HL-60/S4 treated with retinoic acid at 250 ng/mL for 4 days and 3 days (cell line): Measurements from ENCODE around the gene ULK4.

Source experiments
- in situ Hi-C: fragments of 300-500 bp; cut with MboI; formaldehyde crosslinking; loops from 2 replicates; pipeline ENCODE4 v1.7.0; 2022; ENCODE audit warnings: low sequenced_read_pairs

ULK4 gene

GRCh38 chr3:41207355-41207754, 754.5 kb downstream of the ULK4 start:
- in situ Hi-C loops = no loop called here

GRCh38 chr3:41205591-41205990, 756.3 kb downstream of the ULK4 start:
- in situ Hi-C loops = no loop called here

- in situ Hi-C loops = no loop called here
Observed at GRCh38 chr3:41204369-41204768, 757.5 kb downstream of the ULK4 start.

GRCh38 chr3:41202834-41203345, 759.0 kb downstream of the ULK4 start:
- in situ Hi-C loops = no loop called here

GRCh38 chr3:41202075-41202833, 759.6 kb downstream of the ULK4 start:
- in situ Hi-C loops = no loop called here

- in situ Hi-C loops = no loop called here
Observed at GRCh38 chr3:41200669-41201021, 761.3 kb downstream of the ULK4 start.

GRCh38 chr3:41199866-41200668, 761.8 kb downstream of the ULK4 start:
- in situ Hi-C loops = no loop called here

- in situ Hi-C loops = no loop called here
Observed at GRCh38 chr3:41198950-41199865, 762.7 kb downstream of the ULK4 start, which contains the start of gene CTNNB1. TSS of gene CTNNB1 (plus strand) at chr3:41199505. CDS start at chr3:41224069, 24,564 bp downstream.

- in situ Hi-C loops = no loop called here
Observed at GRCh38 chr3:41198526-41198925, 763.4 kb downstream of the ULK4 start.

- in situ Hi-C loops = no loop called here
Observed at GRCh38 chr3:41198046-41198445, 763.9 kb downstream of the ULK4 start.
